ENCODE data around the gene LANCL2.

LANCL2 gene

DNA sequence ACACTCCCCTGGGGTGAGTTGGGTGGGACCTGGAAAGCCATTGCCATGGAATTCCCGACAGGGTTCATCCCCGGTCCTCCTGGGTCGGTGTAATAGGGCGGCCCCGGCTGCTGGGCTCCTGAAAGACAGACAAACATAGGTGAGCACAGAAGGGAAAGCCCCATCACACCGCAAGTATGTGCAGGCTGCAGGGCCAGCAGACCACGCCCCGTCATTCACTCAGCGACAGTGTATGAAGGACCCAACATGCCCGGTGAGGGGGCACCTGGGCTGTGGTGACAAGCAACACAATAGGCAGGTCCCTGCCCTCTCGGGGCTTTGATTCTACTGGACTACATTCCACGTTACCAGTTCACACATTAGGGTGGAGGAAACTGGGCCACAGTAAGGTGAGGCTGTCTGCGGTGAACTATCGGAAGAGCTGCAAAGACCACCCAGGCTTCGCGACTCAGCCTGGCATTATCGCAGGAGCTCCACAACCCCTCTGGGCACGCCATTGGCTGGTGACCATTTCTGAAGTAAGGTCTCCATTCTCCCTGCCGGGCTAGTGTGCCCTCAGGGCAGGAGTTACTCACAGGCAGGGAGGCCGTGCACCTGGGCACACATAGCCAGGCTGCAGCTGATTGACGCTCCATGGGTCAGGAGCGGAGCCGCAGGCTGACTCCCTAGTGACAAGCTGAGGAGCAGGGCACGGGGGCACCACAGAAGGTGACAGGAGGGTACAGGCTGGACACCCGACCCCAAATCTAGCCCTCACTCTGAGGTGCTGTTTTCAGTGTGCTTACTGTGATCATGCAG, 108.0 kb downstream of the LANCL2 start:
- no peak for DNase-seq

- DNase-seq, result no peak
Measured at GRCh38 chr7:55473932-55474331, 108.8 kb downstream of the LANCL2 start.

- no peak for DNase-seq
Measured at GRCh38 chr7:55474944-55475854, 110.1 kb downstream of the LANCL2 start.

DNA sequence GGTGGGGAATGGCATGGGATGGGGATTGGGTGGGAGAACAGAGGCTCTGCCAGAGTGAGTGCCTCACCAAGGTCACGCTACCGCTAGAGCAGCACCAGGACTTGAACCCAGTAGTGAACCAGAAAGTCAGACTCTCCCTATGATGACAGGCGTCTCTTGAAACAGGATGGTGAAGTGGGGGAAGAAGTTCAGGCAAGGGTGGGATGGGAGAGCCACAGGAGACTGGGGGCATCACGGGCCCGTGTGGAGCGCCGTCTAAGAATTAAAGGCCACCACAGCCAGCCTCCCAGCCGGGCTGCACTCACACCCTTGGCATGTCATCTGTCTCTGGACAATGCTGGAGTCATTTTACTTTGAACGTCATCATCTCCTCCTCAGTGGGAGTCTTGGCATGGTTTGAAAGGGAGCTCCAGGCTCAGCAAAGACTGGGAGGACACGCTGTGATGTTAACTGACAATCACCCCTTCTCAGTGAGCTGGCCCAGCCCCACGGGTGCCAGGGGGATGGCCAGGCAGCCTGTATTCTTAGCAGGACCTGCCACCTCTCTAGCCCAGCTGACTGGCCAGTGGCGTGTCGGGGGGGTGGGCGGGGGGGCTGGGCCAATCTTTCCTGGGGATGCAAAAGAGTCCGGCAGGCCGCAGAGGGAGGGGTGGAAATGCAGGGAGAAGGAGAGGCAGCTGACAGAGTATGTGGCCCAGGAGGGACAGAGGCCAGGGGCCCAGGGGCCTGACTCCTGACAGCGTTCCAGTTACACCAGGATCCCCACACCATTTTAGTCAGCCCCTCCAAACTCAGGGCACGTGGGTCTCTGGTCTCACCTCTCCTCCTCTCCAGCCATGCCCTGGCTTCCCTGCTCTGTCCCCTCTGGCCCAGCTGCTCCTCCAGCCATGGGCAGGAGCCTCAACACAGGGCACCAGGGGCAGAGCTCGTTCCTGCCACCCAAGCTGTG, 111.0 kb downstream of the LANCL2 start:
- DNase-seq, result no peak

GRCh38 chr7:55476852-55477780, 112.0 kb downstream of the LANCL2 start:
- DNase-seq, result no peak

DNA sequence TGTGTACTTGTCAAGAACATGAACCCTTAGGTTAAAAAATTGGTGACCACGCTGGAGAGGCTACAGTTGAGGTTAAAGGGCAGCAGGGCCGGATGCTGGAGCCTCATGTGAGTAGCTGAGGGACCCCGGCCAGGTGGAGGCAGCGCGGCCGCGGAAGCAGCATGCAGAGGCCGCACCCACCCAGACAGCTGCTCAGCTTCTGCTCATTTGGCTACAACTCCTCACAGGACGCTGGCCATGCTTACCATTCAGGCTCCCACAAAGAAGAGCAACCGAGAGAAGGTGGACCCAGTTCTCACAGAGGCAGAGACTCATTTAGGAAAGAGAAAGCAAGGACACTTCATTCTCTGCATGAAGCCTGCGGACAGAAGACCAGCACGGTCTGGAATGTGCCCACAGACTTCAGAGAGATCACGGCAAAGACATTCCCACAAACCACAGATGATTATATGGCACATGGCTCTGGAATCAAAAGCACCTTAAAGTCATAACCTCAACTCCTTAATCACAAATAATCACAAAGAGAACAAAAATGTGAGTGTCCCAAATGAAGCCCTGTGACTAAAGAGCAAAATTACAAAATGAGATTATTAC, 112.7 kb downstream of the LANCL2 start:
- no peak for DNase-seq

- DNase-seq, result no peak
Measured at GRCh38 chr7:55478700-55479099, 113.6 kb downstream of the LANCL2 start.

DNA sequence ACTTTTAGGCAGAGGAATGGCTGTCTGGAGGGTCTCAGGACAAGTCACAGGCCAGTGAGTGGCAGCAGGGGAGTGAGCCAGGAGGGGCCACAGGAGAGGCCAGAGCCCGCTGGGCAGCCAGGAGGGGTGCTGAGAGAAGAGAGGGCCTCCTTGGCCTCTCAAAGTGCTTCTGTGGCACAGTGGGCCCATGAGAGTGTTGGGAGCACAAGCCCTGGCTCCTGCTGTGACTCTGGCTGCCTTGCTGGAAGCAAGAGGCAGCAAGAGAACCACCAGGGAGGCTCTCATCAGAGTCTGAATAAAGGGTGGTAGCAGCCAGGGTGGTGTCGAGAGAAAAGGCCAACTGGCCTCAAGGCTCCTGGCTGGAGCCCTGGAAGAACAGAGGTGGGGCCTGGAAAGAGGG, 116.0 kb downstream of the LANCL2 start:
- no peak for DNase-seq

- no peak for DNase-seq
Measured at GRCh38 chr7:55483046-55483445, 117.9 kb downstream of the LANCL2 start.

All from bone marrow (tissue), 2 donors.